ENCODE measurements around the gene PRDM16. TPM values are rescaled to one million over a fixed set of nuclear protein-coding genes. Genes with fewer than 3 reads are reported as not detected.

The PRDM16 gene
- total RNA-seq, 1 experiment from 2014 or later: 1.4 TPM

GRCh38 chr1:3103967-3104677 lies 35.1 kb downstream of the PRDM16 start:
- Histone ChIP-seq H3K27ac (no peak overlapping the region), H3K9me3 (replicated peaks) (no peaks in the 10 kb centered on the region), H3K36me3 (no peaks in the 10 kb centered on the region), H3K4me1 (no peaks in the 10 kb centered on the region), H3K27me3 (no peaks in the 10 kb centered on the region), H3K4me3 (no peak overlapping the region)
- no peak for DNase-seq

- Histone ChIP-seq H3K27me3 (no peaks in the 10 kb centered on the region), H3K4me1 (no peaks in the 10 kb centered on the region), H3K4me3 (no peak overlapping the region), H3K27ac (no peak overlapping the region), H3K36me3 (no peaks in the 10 kb centered on the region), H3K9me3 (replicated peaks) (no peaks in the 10 kb centered on the region)
- peak; percentile 14 to 17 for DNase-seq
Measured at GRCh38 chr1:3105167-3105863, 36.3 kb downstream of the PRDM16 start.

GRCh38 chr1:3106216-3106615 lies 37.2 kb downstream of the PRDM16 start:
- DNase-seq: no peak

GRCh38 chr1:3107201-3107600 lies 38.2 kb downstream of the PRDM16 start:
- no peaks in the 10 kb centered on the region for H3K4me1 ChIP-seq
- no peak overlapping the region for H3K27ac ChIP-seq
- H3K9me3 ChIP-seq (replicated peaks): no peaks in the 10 kb centered on the region
- peak in 1 of 2 experiments; percentile 15 for DNase-seq
- no peaks in the 10 kb centered on the region for H3K36me3 ChIP-seq
- no peak overlapping the region for H3K4me3 ChIP-seq
- no peaks in the 10 kb centered on the region for H3K27me3 ChIP-seq

More at GRCh38 chr1:3106216-3106615, 37.2 kb downstream of the PRDM16 start:
- Histone ChIP-seq H3K9me3 (replicated peaks) (no peaks in the 10 kb centered on the region), H3K27me3 (no peaks in the 10 kb centered on the region), H3K27ac (no peak overlapping the region), H3K4me3 (no peak overlapping the region), H3K4me1 (no peaks in the 10 kb centered on the region), H3K36me3 (no peaks in the 10 kb centered on the region)

- H3K4me1 ChIP-seq: no peaks in the 10 kb centered on the region
- no peak for DNase-seq
- H3K4me3 ChIP-seq: no peak overlapping the region
- H3K9me3 ChIP-seq (replicated peaks): no peaks in the 10 kb centered on the region
- H3K36me3 ChIP-seq: no peaks in the 10 kb centered on the region
- H3K27ac ChIP-seq: no peak overlapping the region
- no peaks in the 10 kb centered on the region for H3K27me3 ChIP-seq
Measured at GRCh38 chr1:3109355-3109754, 40.4 kb downstream of the PRDM16 start.

- no peak overlapping the region for H3K4me3 ChIP-seq
- no peaks in the 10 kb centered on the region for H3K27me3 ChIP-seq
- H3K4me1 ChIP-seq: no peaks in the 10 kb centered on the region
- H3K27ac ChIP-seq: no peak overlapping the region
- H3K36me3 ChIP-seq: no peaks in the 10 kb centered on the region
- H3K9me3 ChIP-seq (replicated peaks): no peaks in the 10 kb centered on the region
- DNase-seq: no peak
Measured at GRCh38 chr1:3111348-3112021, 42.5 kb downstream of the PRDM16 start.

GRCh38 chr1:3112526-3112925 lies 43.5 kb downstream of the PRDM16 start:
- no peaks in the 10 kb centered on the region for H3K36me3 ChIP-seq
- H3K4me3 ChIP-seq: no peak overlapping the region
- DNase-seq: no peak
- no peaks in the 10 kb centered on the region for H3K9me3 ChIP-seq (replicated peaks)
- no peaks in the 10 kb centered on the region for H3K4me1 ChIP-seq
- no peak overlapping the region for H3K27ac ChIP-seq
- no peaks in the 10 kb centered on the region for H3K27me3 ChIP-seq

GRCh38 chr1:3113047-3113740 lies 44.2 kb downstream of the PRDM16 start:
- no peaks in the 10 kb centered on the region for H3K36me3 ChIP-seq
- H3K4me1 ChIP-seq: no peaks in the 10 kb centered on the region
- DNase-seq: no peak
- H3K27ac ChIP-seq: no peak overlapping the region
- H3K4me3 ChIP-seq: no peak overlapping the region
- H3K9me3 ChIP-seq (replicated peaks): no peaks in the 10 kb centered on the region
- no peaks in the 10 kb centered on the region for H3K27me3 ChIP-seq

- DNase-seq: no peak
- no peaks in the 10 kb centered on the region for H3K36me3 ChIP-seq
- no peak overlapping the region for H3K4me3 ChIP-seq
- no peak overlapping the region for H3K27ac ChIP-seq
- no peaks in the 10 kb centered on the region for H3K4me1 ChIP-seq
- no peaks in the 10 kb centered on the region for H3K9me3 ChIP-seq (replicated peaks)
- H3K27me3 ChIP-seq: no peaks in the 10 kb centered on the region
Measured at GRCh38 chr1:3113741-3114056, 44.7 kb downstream of the PRDM16 start.

- H3K36me3 ChIP-seq: no peaks in the 10 kb centered on the region
- no peak overlapping the region for H3K4me3 ChIP-seq
- H3K27me3 ChIP-seq: no peaks in the 10 kb centered on the region
- DNase-seq: no peak
- no peaks in the 10 kb centered on the region for H3K4me1 ChIP-seq
- no peaks in the 10 kb centered on the region for H3K9me3 ChIP-seq (replicated peaks)
- H3K27ac ChIP-seq: no peak overlapping the region
Measured at GRCh38 chr1:3114131-3114744, 45.2 kb downstream of the PRDM16 start.

- no peaks in the 10 kb centered on the region for H3K27me3 ChIP-seq
- H3K9me3 ChIP-seq (replicated peaks): no peaks in the 10 kb centered on the region
- H3K36me3 ChIP-seq: no peaks in the 10 kb centered on the region
- H3K27ac ChIP-seq: no peak overlapping the region
- no peak overlapping the region for H3K4me3 ChIP-seq
- H3K4me1 ChIP-seq: no peaks in the 10 kb centered on the region
- DNase-seq: no peak
Measured at GRCh38 chr1:3114846-3115245, 45.8 kb downstream of the PRDM16 start.

- H3K9me3 ChIP-seq (replicated peaks): no peaks in the 10 kb centered on the region
- DNase-seq: no peak
Measured at GRCh38 chr1:3115275-3116149, 46.5 kb downstream of the PRDM16 start.

GRCh38 chr1:3116150-3116510 lies 47.1 kb downstream of the PRDM16 start:
- H3K27ac ChIP-seq: no peak overlapping the region
- H3K36me3 ChIP-seq: no peaks in the 10 kb centered on the region
- H3K4me1 ChIP-seq: no peaks in the 10 kb centered on the region
- no peak overlapping the region for H3K4me3 ChIP-seq
- DNase-seq: no peak
- H3K27me3 ChIP-seq: no peaks in the 10 kb centered on the region
- no peaks in the 10 kb centered on the region for H3K9me3 ChIP-seq (replicated peaks)

More at GRCh38 chr1:3115275-3116149, 46.5 kb downstream of the PRDM16 start:
- Histone ChIP-seq H3K27ac (no peak overlapping the region), H3K4me1 (no peaks in the 10 kb centered on the region), H3K4me3 (no peak overlapping the region), H3K36me3 (no peaks in the 10 kb centered on the region), H3K27me3 (no peaks in the 10 kb centered on the region)

- H3K27me3 ChIP-seq: no peaks in the 10 kb centered on the region
- H3K4me1 ChIP-seq: no peaks in the 10 kb centered on the region
Measured at GRCh38 chr1:3116560-3116959, 47.6 kb downstream of the PRDM16 start.

More at GRCh38 chr1:3116560-3116959, 47.6 kb downstream of the PRDM16 start:
- Histone ChIP-seq H3K9me3 (replicated peaks) (no peaks in the 10 kb centered on the region), H3K27ac (no peak overlapping the region), H3K4me3 (no peak overlapping the region), H3K36me3 (no peaks in the 10 kb centered on the region)
- DNase-seq: no peak
